Ovary (tissue), 9 donors: Measurements from ENCODE around the gene RNU6-9. TPM values are rescaled to one million over a fixed set of nuclear protein-coding genes. Genes with fewer than 3 reads are reported as not detected.
A peak's percentile ranks its signal among the peaks of the same experiment; 100 is the strongest.

Source experiments
- DNase-seq, 5 donors: peaks; one replicate each; pipeline ENCODE4 v3.0.0-alpha.2; 2019 to 2020
- H3K27ac ChIP-seq, 2 donors: fragments of 200-600 bp; one replicate each; pipeline versions ENCODE4 v1.5.1 to v1.8.0; 2019 to 2022
- H3K27me3 ChIP-seq: fragments of 200-600 bp; one replicate; pipeline ENCODE4 v1.8.0; 2022
- H3K36me3 ChIP-seq: fragments of 200-600 bp; sonication (generic); one replicate; pipeline ENCODE4 v1.5.1; 2019
- H3K4me1 ChIP-seq: one replicate; pipeline ENCODE4 v1.8.1; 2013; ENCODE audit warnings: mild to moderate bottlenecking, moderate library complexity; ENCODE audit not compliant: insufficient read depth
- H3K4me3 ChIP-seq: fragments of 200-600 bp; sonication (generic); one replicate; pipeline ENCODE4 v1.5.1; 2017
- H3K9me3 ChIP-seq, 2 donors: fragments of 200-600 bp in 1 of 2; sonication (generic) in 1 of 2; one replicate each; pipeline versions ENCODE4 v1.5.1 to v1.8.1; 2013 to 2019; ENCODE audit warnings: mild to moderate bottlenecking in 1 of 2, moderate library complexity in 1 of 2
- CTCF ChIP-seq, 3 donors: fragments of 450-650 bp in 2 of 3; fragments of 200-600 bp in 1 of 3; IDR thresholded peaks; one replicate each; pipeline versions ENCODE4 v1.5.1 to v1.8.0; 2016 to 2022; ENCODE audit warnings: antibody characterized with exemption in 3 of 3, mild to moderate bottlenecking in 1 of 3
- EP300 ChIP-seq: sonication (generic); formaldehyde crosslinking; IDR thresholded peaks from one replicate; pipeline ENCODE4 v1.6.1; 2017; ENCODE audit warnings: antibody characterized with exemption
- POLR2A ChIP-seq: fragments of 450-650 bp; IDR thresholded peaks from one replicate; pipeline ENCODE4 v1.6.1; 2017; ENCODE audit warnings: antibody characterized with exemption, mild to moderate bottlenecking, moderate library complexity
- WGBS, 3 donors: extraction: QIAGEN DNeasy Blood & Tissue Kit in 1 of 3; methylation state at CpG; one replicate each; pipeline versions ENCODE4 v1.1.5 to v1.1.7; 2013 to 2017; 5-methylcytosine and 5-hydroxymethylcytosine counted together
- intact Hi-C, 4 donors: fragments of 100-400 bp; cut with DNase I; formaldehyde crosslinking; loops; one replicate each; pipeline versions ENCODE4 v1.11.0 to v1.15.1; 2022 to 2023
- polyA plus RNA-seq, 2 donors: library from polyadenylated mRNA; stranded (reverse); fragments of 200-250 nt in 1 of 2; fragments of 350-450 nt in 1 of 2; fragmentation: Illumina TruSeq in 1 of 2; extraction: RNeasy Lipid Tissue Mini Kit (QIAGEN cat#74804) in 1 of 2; gene quantifications; one replicate each; pipeline ENCODE4 v1.2.3, GENCODE V29; 2013 to 2014
- total RNA-seq, 7 donors: library from RNA; depleted of rRNA in 2 of 7; stranded (reverse); fragments of >200 nt in 2 of 7; fragmentation: NEBNext Ultra II Directional in 3 of 7; extraction: Animal tissue kit (Norgen Biotek cat#: 25700) in 3 of 7; gene quantifications; one replicate each; pipeline versions ENCODE4 v1.1.0 to v1.2.4, GENCODE V29; 2016 to 2023
- donor health status: DM: no; HTN: no; CAD: no; lungs with moderate emphysema.
- donor health status: DM: no; HTN: no; CAD: no.
- donor health status: Bipolar disorder and iron deficiency.
- donor health status: DM: yes; HTN: yes; CAD: no.
- donor health status: DM: no; HTN: no; CAD: no.
- donor health status: DM: yes; HTN: yes; CAD: no.

Gene RNU6-9
- total and polyA plus RNA-seq, 9 donors: not detected

GRCh38 chr19:871446-872265, 21.6 kb upstream of the RNU6-9 start:
- no peak for TF ChIP-seq POLR2A
- TF ChIP-seq CTCF (IDR thresholded peaks at IDR 0.05): no peak
- TF ChIP-seq EP300: no peak
- Histone ChIP-seq H3K27me3 (no peaks in the 10 kb centered on the region), H3K4me1 (peaks cover 17% of the 10 kb centered on the region), H3K27ac (peak overlapping the region; percentile 33 to 59), H3K9me3 (no peaks in the 10 kb centered on the region), H3K4me3 (no peak overlapping the region), H3K36me3 (no peaks in the 10 kb centered on the region)
- DNase-seq: peak in 4 of 5 donors; percentile 42 to 67 (median 62)
- intact Hi-C loops: no loop called here
- 52 to 79% (median 73%) methylated on average over 19 to 24 of the region's 33 CpGs for WGBS, 3 donors

GRCh38 chr19:872266-872951, 20.9 kb upstream of the RNU6-9 start:
- DNase-seq: peak; percentile 63 to 78 (median 74)
- Histone ChIP-seq H3K9me3 (no peaks in the 10 kb centered on the region), H3K4me1 (peaks cover 17% of the 10 kb centered on the region), H3K4me3 (no peak overlapping the region), H3K27ac (peak overlapping the region; percentile 33 to 59), H3K27me3 (no peaks in the 10 kb centered on the region), H3K36me3 (no peaks in the 10 kb centered on the region)
- 29 to 62% (median 59%) methylated on average over 26 to 27 of the region's 27 CpGs for WGBS, 3 donors
- TF ChIP-seq POLR2A: no peak
- no peak for TF ChIP-seq CTCF (IDR thresholded peaks at IDR 0.05)
- no peak for TF ChIP-seq EP300
- intact Hi-C loops: no loop called here

GRCh38 chr19:873084-873483, 20.2 kb upstream of the RNU6-9 start:
- Histone ChIP-seq H3K9me3 (no peaks in the 10 kb centered on the region), H3K4me3 (no peak overlapping the region), H3K36me3 (no peaks in the 10 kb centered on the region), H3K4me1 (peaks cover 17% of the 10 kb centered on the region), H3K27ac (no peak overlapping the region), H3K27me3 (no peaks in the 10 kb centered on the region)
- 57 to 87% (median 74%) methylated on average over 9 to 13 of the region's 13 CpGs for WGBS, 3 donors
- intact Hi-C loops: no loop called here
- peak in 2 of 5 donors; percentile 58 to 63 for DNase-seq
- TF ChIP-seq CTCF (IDR thresholded peaks at IDR 0.05) (no peak), EP300 (no peak), POLR2A (no peak)

GRCh38 chr19:873561-874041, 19.7 kb upstream of the RNU6-9 start:
- intact Hi-C loops: no loop called here
- Histone ChIP-seq H3K27me3 (no peaks in the 10 kb centered on the region), H3K27ac (no peak overlapping the region), H3K9me3 (no peaks in the 10 kb centered on the region), H3K4me3 (no peak overlapping the region), H3K4me1 (peaks cover 17% of the 10 kb centered on the region), H3K36me3 (no peaks in the 10 kb centered on the region)
- 87 to 89% (median 88%) methylated on average over 17 to 22 of the region's 22 CpGs for WGBS, 3 donors
- DNase-seq: peak in 2 of 5 donors; percentile 51 to 53
- TF ChIP-seq CTCF (IDR thresholded peaks at IDR 0.05) (no peak), EP300 (no peak), POLR2A (no peak)
